Measurements from ENCODE around the gene DEFB128.

Gene DEFB128

DNA sequence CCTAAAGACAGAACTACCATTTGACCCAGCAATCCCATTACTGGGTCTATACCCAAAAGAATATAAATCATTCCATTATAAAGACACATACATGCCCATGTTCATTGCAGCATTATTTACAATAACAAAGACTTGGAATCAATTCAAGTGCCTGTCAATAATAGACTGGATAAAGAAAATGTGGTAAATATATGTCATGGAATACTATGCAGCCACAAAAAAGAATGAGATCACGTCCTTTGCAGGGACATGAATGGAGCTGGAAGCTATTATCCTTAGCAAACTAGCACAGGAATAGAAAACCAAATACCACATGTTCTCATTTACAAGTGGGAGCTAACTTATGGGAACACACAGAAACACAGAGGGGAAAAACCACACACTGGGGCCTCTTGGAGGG is 8.7 kb upstream of the DEFB128 start:
- Histone ChIP-seq H3K18ac (ENCODE audit: low read length) (no peak overlapping the region), H2AK5ac (ENCODE audit: low read depth, low read length) (no peak overlapping the region), H3K23ac (ENCODE audit: low read depth, low read length, poor library complexity) (no peak overlapping the region), H2BK12ac (ENCODE audit: low read length) (no peak overlapping the region), H2BK5ac (ENCODE audit: low read length) (no peak overlapping the region), H3K27me3 (ENCODE audit: control insufficient read depth in 3 of 3, insufficient read depth in 3 of 3, low read depth in 1 of 3, low read length in 3 of 3) (peaks cover 0 to 20% (median 0%) of the 10 kb centered on the region in 3 experiments), H2AFZ (ENCODE audit: low read length) (no peak overlapping the region), H2BK120ac (ENCODE audit: low read depth, low read length) (no peak overlapping the region), H3K9me3 (replicated peaks in 1 of 2; ENCODE audit: control insufficient read depth in 2 of 2, insufficient read depth in 1 of 2, low read depth in 1 of 2, low read length in 2 of 2) (peaks cover 0 to 9% of the 10 kb centered on the region in 2 donors), H3K36me3 (replicated peaks in 1 of 2; ENCODE audit: control insufficient read depth in 2 of 2, insufficient read depth in 2 of 2, low read length in 2 of 2) (no peaks in the 10 kb centered on the region), H2BK15ac (ENCODE audit: low read length) (no peak overlapping the region), H3K27ac (replicated peaks; ENCODE audit: low read length) (no peak overlapping the region), H3K4me1 (ENCODE audit: control insufficient read depth in 2 of 2, insufficient read depth in 1 of 2, low read depth in 1 of 2, low read length in 2 of 2) (no peaks in the 10 kb centered on the region), H3K79me1 (ENCODE audit: low read depth, low read length) (no peaks in the 10 kb centered on the region), H3K4me2 (ENCODE audit: insufficient read depth, low read length, poor library complexity, severe bottlenecking) (no peak overlapping the region), H4K91ac (ENCODE audit: low read depth, low read length, poor library complexity) (no peak overlapping the region), H3K9ac (ENCODE audit: low read depth, low read length, poor library complexity) (no peak overlapping the region), H4K8ac (ENCODE audit: low read depth, low read length) (no peak overlapping the region), H3K4me3 (ENCODE audit: low read length in 2 of 2) (no peak overlapping the region), H3K14ac (ENCODE audit: low read length) (no peak overlapping the region), H3K4ac (ENCODE audit: low read length) (no peak overlapping the region)
- no peak for DNase-seq (ENCODE audit: low spot score)
- no CpG with 5 or more reads among the region's 1 CpG for WGBS, 2 donors (ENCODE audit: extremely low coverage in 2 of 2, insufficient read length in 2 of 2, insufficient replicate concordance in 1 of 2)

DNA sequence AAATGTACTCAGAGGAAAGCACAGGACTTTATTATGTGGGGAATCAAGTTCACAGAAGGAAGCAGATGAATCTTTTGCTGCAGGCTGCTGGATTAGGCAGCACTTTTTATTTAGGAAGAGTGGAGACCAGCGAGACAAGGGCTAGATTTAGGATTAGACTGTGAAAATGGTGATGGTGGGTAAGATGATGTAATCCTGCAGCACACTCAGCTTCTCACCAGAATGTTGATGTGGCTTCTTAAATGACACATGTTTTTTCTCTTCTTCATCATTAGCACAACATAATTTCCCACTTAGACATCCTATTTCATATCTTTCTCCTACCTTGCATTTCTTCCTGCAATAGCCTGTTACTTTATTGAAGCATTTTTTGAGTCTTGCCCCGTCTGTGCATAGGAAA is 1.8 kb downstream of the DEFB128 start:
- Histone ChIP-seq H3K79me1 (ENCODE audit: low read depth, low read length) (peaks cover 1% of the 10 kb centered on the region), H3K27me3 (ENCODE audit: control insufficient read depth in 3 of 3, insufficient read depth in 3 of 3, low read depth in 1 of 3, low read length in 3 of 3) (peaks cover 0 to 12% (median 0%) of the 10 kb centered on the region in 3 experiments), H4K8ac (ENCODE audit: low read depth, low read length) (no peak overlapping the region), H3K4me1 (ENCODE audit: control insufficient read depth in 2 of 2, insufficient read depth in 1 of 2, low read depth in 1 of 2, low read length in 2 of 2) (no peaks in the 10 kb centered on the region), H3K9me3 (replicated peaks in 1 of 2; ENCODE audit: control insufficient read depth in 2 of 2, insufficient read depth in 1 of 2, low read depth in 1 of 2, low read length in 2 of 2) (peaks cover 0 to 4% of the 10 kb centered on the region in 2 donors), H2BK12ac (ENCODE audit: low read length) (no peak overlapping the region), H2AK5ac (ENCODE audit: low read depth, low read length) (no peak overlapping the region), H2BK5ac (ENCODE audit: low read length) (no peak overlapping the region), H3K4ac (ENCODE audit: low read length) (no peak overlapping the region), H2BK15ac (ENCODE audit: low read length) (no peak overlapping the region), H3K14ac (ENCODE audit: low read length) (no peak overlapping the region), H3K4me3 (ENCODE audit: low read length in 2 of 2) (no peak overlapping the region), H2AFZ (ENCODE audit: low read length) (no peak overlapping the region), H3K23ac (ENCODE audit: low read depth, low read length, poor library complexity) (no peak overlapping the region), H3K18ac (ENCODE audit: low read length) (no peak overlapping the region), H3K4me2 (ENCODE audit: insufficient read depth, low read length, poor library complexity, severe bottlenecking) (no peak overlapping the region), H3K9ac (ENCODE audit: low read depth, low read length, poor library complexity) (no peak overlapping the region), H2BK120ac (ENCODE audit: low read depth, low read length) (no peak overlapping the region), H4K91ac (ENCODE audit: low read depth, low read length, poor library complexity) (no peak overlapping the region), H3K27ac (replicated peaks; ENCODE audit: low read length) (no peak overlapping the region), H3K36me3 (replicated peaks in 1 of 2; ENCODE audit: control insufficient read depth in 2 of 2, insufficient read depth in 2 of 2, low read length in 2 of 2) (no peaks in the 10 kb centered on the region)
- no peak for DNase-seq (ENCODE audit: low spot score)
- no CpG with 5 or more reads among the region's 2 CpGs for WGBS, 2 donors (ENCODE audit: extremely low coverage in 2 of 2, insufficient read length in 2 of 2, insufficient replicate concordance in 1 of 2)

DNA sequence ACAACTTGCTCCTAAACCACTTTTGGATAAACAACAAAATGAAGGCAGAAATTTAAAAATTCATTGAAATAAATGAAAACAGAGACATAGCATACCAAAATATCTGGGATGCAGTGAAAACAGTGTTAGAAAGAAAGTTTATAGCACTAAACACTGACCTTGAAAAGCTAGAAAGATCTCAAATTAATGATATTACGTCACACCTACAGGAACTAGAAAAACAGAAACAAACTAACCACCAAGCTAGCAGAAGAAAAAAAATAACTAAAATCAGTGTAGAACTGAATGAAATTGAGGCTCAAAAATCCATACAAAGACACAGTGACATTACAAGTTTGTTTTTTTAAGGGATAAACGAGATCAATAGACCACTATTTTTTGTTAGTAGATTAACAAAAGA is 5.2 kb downstream of the DEFB128 start:
- Histone ChIP-seq H3K9ac (ENCODE audit: low read depth, low read length, poor library complexity) (no peak overlapping the region), H3K4me2 (ENCODE audit: insufficient read depth, low read length, poor library complexity, severe bottlenecking) (no peak overlapping the region), H4K8ac (ENCODE audit: low read depth, low read length) (no peak overlapping the region), H2BK12ac (ENCODE audit: low read length) (no peak overlapping the region), H3K79me1 (ENCODE audit: low read depth, low read length) (no peaks in the 10 kb centered on the region), H4K91ac (ENCODE audit: low read depth, low read length, poor library complexity) (no peak overlapping the region), H3K23ac (ENCODE audit: low read depth, low read length, poor library complexity) (no peak overlapping the region), H3K14ac (ENCODE audit: low read length) (no peak overlapping the region), H3K18ac (ENCODE audit: low read length) (no peak overlapping the region), H2BK15ac (ENCODE audit: low read length) (no peak overlapping the region), H2BK120ac (ENCODE audit: low read depth, low read length) (no peak overlapping the region), H3K4ac (ENCODE audit: low read length) (no peak overlapping the region), H3K27ac (replicated peaks; ENCODE audit: low read length) (no peak overlapping the region), H3K27me3 (ENCODE audit: control insufficient read depth in 3 of 3, insufficient read depth in 3 of 3, low read depth in 1 of 3, low read length in 3 of 3) (peaks cover 0 to 7% (median 0%) of the 10 kb centered on the region in 3 experiments), H2BK5ac (ENCODE audit: low read length) (no peak overlapping the region), H2AK5ac (ENCODE audit: low read depth, low read length) (no peak overlapping the region), H3K9me3 (replicated peaks in 1 of 2; ENCODE audit: control insufficient read depth in 2 of 2, insufficient read depth in 1 of 2, low read depth in 1 of 2, low read length in 2 of 2) (peaks cover 0 to 1% of the 10 kb centered on the region in 2 donors), H3K4me3 (ENCODE audit: low read length in 2 of 2) (no peak overlapping the region), H2AFZ (ENCODE audit: low read length) (no peak overlapping the region), H3K4me1 (ENCODE audit: control insufficient read depth in 2 of 2, insufficient read depth in 1 of 2, low read depth in 1 of 2, low read length in 2 of 2) (no peaks in the 10 kb centered on the region), H3K36me3 (replicated peaks in 1 of 2; ENCODE audit: control insufficient read depth in 2 of 2, insufficient read depth in 2 of 2, low read length in 2 of 2) (no peaks in the 10 kb centered on the region)
- WGBS, 2 donors (ENCODE audit: extremely low coverage in 2 of 2, insufficient read length in 2 of 2, insufficient replicate concordance in 1 of 2) = no CpG with 5 or more reads among the region's 2 CpGs
- no peak for DNase-seq (ENCODE audit: low spot score)

DNA sequence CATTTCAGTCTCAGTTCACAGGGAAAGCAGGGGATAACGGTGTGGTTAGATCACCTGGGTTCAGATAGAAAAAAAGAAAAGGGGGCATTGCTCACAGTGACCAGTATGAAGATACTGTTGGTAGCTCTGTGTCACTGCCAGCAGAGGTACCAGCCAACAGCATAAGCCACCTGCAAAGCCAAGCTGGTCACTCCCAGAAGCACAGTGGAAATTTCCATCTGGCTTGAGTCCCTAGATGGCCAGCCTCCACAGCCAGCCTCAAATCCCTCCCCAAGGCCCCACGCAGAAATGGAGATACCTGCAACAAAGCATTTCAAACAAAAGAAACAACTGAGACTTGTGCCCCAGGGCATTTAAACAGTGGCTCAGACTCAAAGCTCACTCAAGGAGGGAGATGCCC is 20.6 kb downstream of the DEFB128 start:
- no peak overlapping the region for H3K4me3 ChIP-seq (ENCODE audit: low read length in 2 of 2)
- no CpG with 5 or more reads among the region's 2 CpGs for WGBS, 2 donors (ENCODE audit: extremely low coverage in 2 of 2, insufficient read length in 2 of 2, insufficient replicate concordance in 1 of 2)
- no peak overlapping the region for H3K9ac ChIP-seq (ENCODE audit: low read depth, low read length, poor library complexity)
- H2BK5ac ChIP-seq (ENCODE audit: low read length) = no peak overlapping the region
- no peak overlapping the region for H4K91ac ChIP-seq (ENCODE audit: low read depth, low read length, poor library complexity)
- no peak overlapping the region for H4K8ac ChIP-seq (ENCODE audit: low read depth, low read length)
- no peak overlapping the region for H3K4ac ChIP-seq (ENCODE audit: low read length)
- H2AFZ ChIP-seq (ENCODE audit: low read length) = no peak overlapping the region
- peaks cover 0 to 8% of the 10 kb centered on the region in 2 donors for H3K9me3 ChIP-seq (replicated peaks in 1 of 2; ENCODE audit: control insufficient read depth in 2 of 2, insufficient read depth in 1 of 2, low read depth in 1 of 2, low read length in 2 of 2)
- no peaks in the 10 kb centered on the region for H3K79me1 ChIP-seq (ENCODE audit: low read depth, low read length)
- no peak overlapping the region for H2AK5ac ChIP-seq (ENCODE audit: low read depth, low read length)
- no peak for DNase-seq (ENCODE audit: low spot score)
- H3K36me3 ChIP-seq (replicated peaks in 1 of 2; ENCODE audit: control insufficient read depth in 2 of 2, insufficient read depth in 2 of 2, low read length in 2 of 2) = no peaks in the 10 kb centered on the region
- no peak overlapping the region for H3K23ac ChIP-seq (ENCODE audit: low read depth, low read length, poor library complexity)
- no peaks in the 10 kb centered on the region for H3K4me1 ChIP-seq (ENCODE audit: control insufficient read depth in 2 of 2, insufficient read depth in 1 of 2, low read depth in 1 of 2, low read length in 2 of 2)
- no peak overlapping the region for H2BK15ac ChIP-seq (ENCODE audit: low read length)
- H2BK12ac ChIP-seq (ENCODE audit: low read length) = no peak overlapping the region
- H3K14ac ChIP-seq (ENCODE audit: low read length) = no peak overlapping the region
- no peak overlapping the region for H3K27ac ChIP-seq (replicated peaks; ENCODE audit: low read length)
- H3K27me3 ChIP-seq (ENCODE audit: control insufficient read depth in 3 of 3, insufficient read depth in 3 of 3, low read depth in 1 of 3, low read length in 3 of 3) = peaks cover 0 to 21% (median 0%) of the 10 kb centered on the region in 3 experiments
- H3K18ac ChIP-seq (ENCODE audit: low read length) = no peak overlapping the region
- no peak overlapping the region for H3K4me2 ChIP-seq (ENCODE audit: insufficient read depth, low read length, poor library complexity, severe bottlenecking)
- H2BK120ac ChIP-seq (ENCODE audit: low read depth, low read length) = no peak overlapping the region
